ENCODE data around the gene UBE2I. TPM values are rescaled to one million over a fixed set of nuclear protein-coding genes. Genes with fewer than 3 reads are reported as not detected.
"Not testable (repeated sequence)": the region's sequence is repeated elsewhere in the genome, so short reads cannot be mapped to it uniquely, and the experiment has no call there.

UBE2I gene
- total RNA-seq, 1 experiment from 2014 or later = 290 TPM

DNA sequence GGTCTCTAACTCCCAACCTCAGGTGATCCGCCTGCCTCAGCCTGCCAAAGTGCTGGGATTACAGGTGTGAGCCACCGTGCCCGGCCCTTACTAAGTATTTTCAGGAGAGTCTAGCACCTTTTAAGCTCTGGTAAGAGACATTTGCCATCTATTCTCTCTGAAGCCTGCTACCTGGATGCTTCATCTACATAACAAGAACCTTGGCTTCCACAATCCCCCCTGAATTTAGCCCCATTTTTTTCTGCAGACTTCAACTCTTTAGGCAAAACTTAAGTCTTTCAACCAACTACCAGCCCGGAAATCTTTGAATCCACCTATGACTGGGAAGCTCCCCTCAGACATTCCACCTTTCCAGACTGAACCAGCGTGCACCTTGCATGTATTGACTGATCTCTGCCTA, 14.0 kb upstream of the UBE2I start:
- Histone ChIP-seq H3K4ac (ENCODE audit: low read depth, low read length) (no peak overlapping the region), H3K79me2 (ENCODE audit: insufficient read depth, low read length) (no peaks in the 10 kb centered on the region), H4K91ac (ENCODE audit: insufficient read length, low read depth, low read length) (no peak overlapping the region), H3K79me1 (ENCODE audit: insufficient read depth, low read depth, low read length, poor library complexity, severe bottlenecking) (no peaks in the 10 kb centered on the region), H3K4me2 (ENCODE audit: insufficient read depth, insufficient read length, low read length) (peak overlapping the region; percentile 6), H3K56ac (ENCODE audit: insufficient read length, low read depth, low read length) (no peak overlapping the region), H3K9ac (ENCODE audit: extremely low read depth, insufficient read length, low read length) (no peak overlapping the region), H3T11ph (ENCODE audit: low read length) (no peak overlapping the region), H4K20me1 (ENCODE audit: control insufficient read depth, insufficient read depth, insufficient read length) (no peaks in the 10 kb centered on the region), H3K14ac (ENCODE audit: insufficient read depth, low read length) (no peak overlapping the region), H3K9me3 (ENCODE audit: control insufficient read depth, low read depth, low read length) (no peaks in the 10 kb centered on the region), H2BK15ac (ENCODE audit: low read depth, low read length) (no peak overlapping the region), H4K8ac (replicated peaks; ENCODE audit: insufficient read length, low read depth, low read length) (no peak overlapping the region), H2BK20ac (ENCODE audit: low read depth, low read length, poor library complexity, severe bottlenecking) (no peak overlapping the region), H2BK5ac (ENCODE audit: insufficient read length, low read length) (no peak overlapping the region), H2BK12ac (ENCODE audit: insufficient read length, low read depth, low read length) (no peak overlapping the region), H2AK5ac (ENCODE audit: insufficient read length, low read length) (no peak overlapping the region), H3K18ac (ENCODE audit: insufficient read length, low read depth, low read length) (no peak overlapping the region), H3K23me2 (ENCODE audit: insufficient read length, low read depth, low read length, poor library complexity, severe bottlenecking) (no peaks in the 10 kb centered on the region), H3K4me1 (ENCODE audit: insufficient read depth, low read length) (0 out of 2 replicates have a peak, but pooled peaks cover 2% of the 10 kb centered on the region), H3K23ac (ENCODE audit: insufficient read length, low read depth, low read length) (no peak overlapping the region), H2BK120ac (ENCODE audit: low read depth, low read length, poor library complexity, severe bottlenecking) (no peak overlapping the region), H4K5ac (ENCODE audit: insufficient read length, low read depth, low read length) (no peak overlapping the region), H2AFZ (ENCODE audit: low read length) (no peak overlapping the region), H3K27me3 (ENCODE audit: insufficient read depth, low read length) (no peaks in the 10 kb centered on the region; the same call in 1 of the 2 replicates), H3K27ac (ENCODE audit: insufficient read length, low read depth, low read length) (no peak overlapping the region)
- Mint-ChIP-seq H3K4me3 (peak overlapping the region in 1 of 2 experiments; percentile 10; a peak in 3 of 5 replicates), H3K27ac (peak overlapping the region in 1 of 3 experiments; percentile 85; a peak in 4 of 7 replicates), H3K36me3 (ENCODE audit: insufficient read depth in 1 of 3, low read depth in 3 of 3) (no peaks in the 10 kb centered on the region), H3K9me3 (peaks cover 0 to 4% of the 10 kb centered on the region in 2 experiments; a peak in 1 of 5 replicates), H3K4me1 (peaks cover 26 to 37% of the 10 kb centered on the region in 2 experiments), H3K27me3 (ENCODE audit: low read depth) (peaks cover 54% of the 10 kb centered on the region)
- WGBS (ENCODE audit: extremely low coverage, insufficient read length, low lambda C conversion rate) = no CpG with 5 or more reads among the region's 5 CpGs
- TF ChIP-seq, protein P1, sequence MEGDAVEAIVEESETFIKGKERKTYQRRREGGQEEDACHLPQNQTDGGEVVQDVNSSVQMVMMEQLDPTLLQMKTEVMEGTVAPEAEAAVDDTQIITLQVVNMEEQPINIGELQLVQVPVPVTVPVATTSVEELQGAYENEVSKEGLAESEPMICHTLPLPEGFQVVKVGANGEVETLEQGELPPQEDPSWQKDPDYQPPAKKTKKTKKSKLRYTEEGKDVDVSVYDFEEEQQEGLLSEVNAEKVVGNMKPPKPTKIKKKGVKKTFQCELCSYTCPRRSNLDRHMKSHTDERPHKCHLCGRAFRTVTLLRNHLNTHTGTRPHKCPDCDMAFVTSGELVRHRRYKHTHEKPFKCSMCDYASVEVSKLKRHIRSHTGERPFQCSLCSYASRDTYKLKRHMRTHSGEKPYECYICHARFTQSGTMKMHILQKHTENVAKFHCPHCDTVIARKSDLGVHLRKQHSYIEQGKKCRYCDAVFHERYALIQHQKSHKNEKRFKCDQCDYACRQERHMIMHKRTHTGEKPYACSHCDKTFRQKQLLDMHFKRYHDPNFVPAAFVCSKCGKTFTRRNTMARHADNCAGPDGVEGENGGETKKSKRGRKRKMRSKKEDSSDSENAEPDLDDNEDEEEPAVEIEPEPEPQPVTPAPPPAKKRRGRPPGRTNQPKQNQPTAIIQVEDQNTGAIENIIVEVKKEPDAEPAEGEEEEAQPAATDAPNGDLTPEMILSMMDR (conservative IDR thresholded peaks at IDR 0.05) = no peak
- DNase-seq = no peak

DNA sequence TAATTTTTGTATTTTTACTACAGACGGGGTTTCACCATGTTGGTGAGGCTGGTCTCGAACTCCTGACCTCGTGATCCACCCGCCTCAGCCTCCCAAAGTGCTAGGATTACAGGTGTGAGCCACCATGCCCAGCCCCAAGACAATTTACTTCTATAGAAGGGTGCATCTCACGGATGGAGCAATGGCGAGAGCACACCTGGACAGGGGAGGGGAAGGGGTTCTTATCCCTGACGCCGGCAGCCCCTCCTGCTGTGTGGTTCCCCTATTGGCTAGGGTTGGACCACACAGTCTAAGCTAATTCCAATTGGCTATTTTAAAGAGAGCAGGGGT, 12.8 kb upstream of the UBE2I start:
- H3K4me3 Mint-ChIP-seq; H2BK20ac ChIP-seq (ENCODE audit: low read depth, low read length, poor library complexity, severe bottlenecking); H3K9me3 Mint-ChIP-seq; H3K36me3 Mint-ChIP-seq (ENCODE audit: insufficient read depth in 1 of 3, low read depth in 3 of 3); H3K23ac ChIP-seq (ENCODE audit: insufficient read length, low read depth, low read length); H3K18ac ChIP-seq (ENCODE audit: insufficient read length, low read depth, low read length); H4K20me1 ChIP-seq (ENCODE audit: control insufficient read depth, insufficient read depth, insufficient read length); H3K4me2 ChIP-seq (ENCODE audit: insufficient read depth, insufficient read length, low read length); H3K9ac ChIP-seq (ENCODE audit: extremely low read depth, insufficient read length, low read length); H4K8ac ChIP-seq (replicated peaks; ENCODE audit: insufficient read length, low read depth, low read length); H3K79me2 ChIP-seq (ENCODE audit: insufficient read depth, low read length); H3K4ac ChIP-seq (ENCODE audit: low read depth, low read length); H2BK120ac ChIP-seq (ENCODE audit: low read depth, low read length, poor library complexity, severe bottlenecking); H3K9me3 ChIP-seq (ENCODE audit: control insufficient read depth, low read depth, low read length); H3T11ph ChIP-seq (ENCODE audit: low read length); H3K79me1 ChIP-seq (ENCODE audit: insufficient read depth, low read depth, low read length, poor library complexity, severe bottlenecking); H3K23me2 ChIP-seq (ENCODE audit: insufficient read length, low read depth, low read length, poor library complexity, severe bottlenecking); H3K56ac ChIP-seq (ENCODE audit: insufficient read length, low read depth, low read length); H2AFZ ChIP-seq (ENCODE audit: low read length); H2BK5ac ChIP-seq (ENCODE audit: insufficient read length, low read length); H3K27ac Mint-ChIP-seq; H2AK5ac ChIP-seq (ENCODE audit: insufficient read length, low read length); H3K4me1 ChIP-seq (ENCODE audit: insufficient read depth, low read length); H3K27me3 ChIP-seq (ENCODE audit: insufficient read depth, low read length); H2BK15ac ChIP-seq (ENCODE audit: low read depth, low read length); DNase-seq; H3K27ac ChIP-seq (ENCODE audit: insufficient read length, low read depth, low read length); H2BK12ac ChIP-seq (ENCODE audit: insufficient read length, low read depth, low read length); H4K91ac ChIP-seq (ENCODE audit: insufficient read length, low read depth, low read length); H3K14ac ChIP-seq (ENCODE audit: insufficient read depth, low read length); H4K5ac ChIP-seq (ENCODE audit: insufficient read length, low read depth, low read length): not testable (repeated sequence)
- no CpG with 5 or more reads among the region's 8 CpGs for WGBS (ENCODE audit: extremely low coverage, insufficient read length, low lambda C conversion rate)
- Mint-ChIP-seq H3K27me3 (ENCODE audit: low read depth) (peaks cover 46% of the 10 kb centered on the region), H3K4me1 (peaks cover 23 to 35% of the 10 kb centered on the region in 2 experiments)

Measured in H9 (cell line).